D721Med (cell line): Measurements from ENCODE around the gene GATAD2B.

Source experiments
- DNase-seq: peaks from one replicate; pipeline ENCODE4 v3.0.0; 2011; ENCODE audit warnings: low spot score; ENCODE audit not compliant: insufficient read length
- FAIRE-seq: peaks from 2 replicates; lab custom pipeline; 2011; peaks lifted over from hg19 to GRCh38; lab: Jason Lieb, UNC
- TF ChIP-seq, protein P1 (sequence below): IDR thresholded peaks from 2 replicates; pipeline ENCODE4 v1.5.1; 2012; ENCODE audit warnings: mild to moderate bottlenecking, control low read depth; ENCODE audit not compliant: insufficient read depth; ENCODE audit errors: missing control alignments

The GATAD2B gene

DNA sequence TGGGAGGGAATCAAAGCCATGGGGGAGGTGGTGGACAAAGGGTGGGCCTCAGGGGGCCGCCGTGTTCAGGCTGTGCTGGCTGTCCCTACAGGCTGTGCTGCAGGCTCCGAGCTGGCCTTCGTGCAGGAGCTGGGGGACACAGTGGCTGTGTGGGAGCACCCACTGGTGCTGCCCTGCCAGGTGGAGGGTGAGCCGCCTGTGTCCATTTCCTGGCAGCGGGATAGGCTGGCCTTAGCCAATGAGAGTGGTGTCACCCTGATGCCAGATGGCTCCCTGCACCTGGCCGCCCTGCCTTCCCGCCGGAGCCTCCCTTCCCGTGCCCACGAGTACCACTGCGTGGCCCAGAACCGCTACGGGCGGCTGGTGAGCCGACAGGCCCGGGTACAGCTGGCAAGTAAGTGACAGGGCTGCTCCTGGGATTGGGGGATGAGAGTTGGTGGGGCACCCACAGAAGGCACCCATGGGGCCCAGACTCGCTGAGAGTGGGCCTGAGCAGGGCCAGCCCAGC, 127.4 kb downstream of the GATAD2B start:
- FAIRE-seq (no peak), DNase-seq (no peak)
- TF ChIP-seq, protein P1, sequence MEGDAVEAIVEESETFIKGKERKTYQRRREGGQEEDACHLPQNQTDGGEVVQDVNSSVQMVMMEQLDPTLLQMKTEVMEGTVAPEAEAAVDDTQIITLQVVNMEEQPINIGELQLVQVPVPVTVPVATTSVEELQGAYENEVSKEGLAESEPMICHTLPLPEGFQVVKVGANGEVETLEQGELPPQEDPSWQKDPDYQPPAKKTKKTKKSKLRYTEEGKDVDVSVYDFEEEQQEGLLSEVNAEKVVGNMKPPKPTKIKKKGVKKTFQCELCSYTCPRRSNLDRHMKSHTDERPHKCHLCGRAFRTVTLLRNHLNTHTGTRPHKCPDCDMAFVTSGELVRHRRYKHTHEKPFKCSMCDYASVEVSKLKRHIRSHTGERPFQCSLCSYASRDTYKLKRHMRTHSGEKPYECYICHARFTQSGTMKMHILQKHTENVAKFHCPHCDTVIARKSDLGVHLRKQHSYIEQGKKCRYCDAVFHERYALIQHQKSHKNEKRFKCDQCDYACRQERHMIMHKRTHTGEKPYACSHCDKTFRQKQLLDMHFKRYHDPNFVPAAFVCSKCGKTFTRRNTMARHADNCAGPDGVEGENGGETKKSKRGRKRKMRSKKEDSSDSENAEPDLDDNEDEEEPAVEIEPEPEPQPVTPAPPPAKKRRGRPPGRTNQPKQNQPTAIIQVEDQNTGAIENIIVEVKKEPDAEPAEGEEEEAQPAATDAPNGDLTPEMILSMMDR = no peak

DNA sequence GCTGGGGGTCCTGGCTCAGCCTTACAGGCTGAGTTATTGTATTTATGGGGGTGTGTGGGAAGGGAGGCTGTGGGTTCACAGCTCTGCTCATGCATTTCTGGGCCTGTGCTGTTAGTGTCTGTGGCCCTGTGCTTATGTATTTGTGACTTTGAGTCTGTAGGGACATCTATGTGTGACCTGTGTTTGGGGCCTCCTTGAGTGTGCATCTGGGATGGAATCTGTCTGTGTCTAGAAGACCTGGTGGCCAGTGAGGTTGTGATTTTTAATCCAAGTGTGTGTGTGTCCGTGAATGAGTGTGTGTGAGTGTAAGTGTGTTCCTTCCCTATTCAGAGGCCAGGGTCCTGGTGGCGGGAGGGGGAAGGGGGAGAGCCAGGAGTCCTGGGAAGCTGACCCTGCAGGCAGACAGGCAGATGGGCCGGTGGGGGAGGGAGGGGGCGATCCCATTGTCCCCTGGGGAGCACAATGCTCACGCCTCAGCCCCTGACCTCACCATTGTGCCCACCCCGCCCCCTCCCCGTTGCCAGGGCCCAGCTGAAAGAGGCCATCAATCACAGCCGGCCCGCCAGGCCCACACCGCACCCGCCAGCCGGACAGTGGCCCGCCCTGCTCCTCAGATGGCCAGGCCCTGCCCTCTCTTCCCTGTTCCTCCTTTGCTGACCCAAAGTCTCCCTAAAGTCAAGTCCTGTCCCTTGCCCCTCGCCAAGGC, 128.0 kb downstream of the GATAD2B start:
- TF ChIP-seq, protein P1 = no peak
- FAIRE-seq (no peak), DNase-seq (no peak)

GRCh38 chr1:153793973-153794615, 128.7 kb downstream of the GATAD2B start:
- FAIRE-seq (no peak), DNase-seq (no peak)
- TF ChIP-seq, protein P1 = no peak

DNA sequence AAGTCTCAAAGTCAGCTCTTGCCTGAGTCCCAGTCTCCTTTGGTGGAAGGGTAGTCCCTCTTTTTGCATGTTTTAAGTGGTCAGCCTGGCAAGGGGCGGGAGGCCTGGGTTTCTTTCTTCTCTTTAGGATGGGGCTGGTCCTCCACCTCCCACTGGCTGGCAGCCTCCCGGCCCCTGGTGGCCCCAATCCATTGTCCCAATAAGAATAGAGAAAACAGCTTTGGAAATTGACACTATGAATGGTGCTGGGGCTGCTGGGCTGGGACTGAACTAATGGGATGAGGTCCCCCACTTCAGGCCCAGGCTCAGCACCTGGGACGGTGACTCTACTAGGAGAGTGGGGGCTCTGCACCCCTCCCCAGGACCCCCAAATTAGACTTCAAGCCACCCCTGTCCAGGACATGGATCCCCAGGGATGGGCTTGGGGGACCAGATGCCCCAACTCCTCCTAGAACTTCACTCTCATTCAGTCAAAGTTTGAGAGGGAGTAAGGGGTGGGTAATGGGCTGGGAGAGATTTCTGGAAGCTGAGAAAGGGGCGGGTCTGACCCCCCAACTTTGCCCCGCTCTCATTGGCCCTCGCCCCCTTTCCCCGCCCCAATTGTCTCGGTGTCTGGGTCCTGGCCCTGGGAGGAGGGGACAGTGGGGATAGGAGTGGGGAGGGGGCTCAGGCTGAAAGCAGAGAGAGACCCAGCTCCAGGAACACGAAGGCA, 129.4 kb downstream of the GATAD2B start:
- FAIRE-seq (no peak), DNase-seq (no peak)
- TF ChIP-seq, protein P1 = no peak

GRCh38 chr1:153792631-153793041, 130.1 kb downstream of the GATAD2B start:
- no peak for DNase-seq
- TF ChIP-seq, protein P1 = no peak
- FAIRE-seq = no peak

DNA sequence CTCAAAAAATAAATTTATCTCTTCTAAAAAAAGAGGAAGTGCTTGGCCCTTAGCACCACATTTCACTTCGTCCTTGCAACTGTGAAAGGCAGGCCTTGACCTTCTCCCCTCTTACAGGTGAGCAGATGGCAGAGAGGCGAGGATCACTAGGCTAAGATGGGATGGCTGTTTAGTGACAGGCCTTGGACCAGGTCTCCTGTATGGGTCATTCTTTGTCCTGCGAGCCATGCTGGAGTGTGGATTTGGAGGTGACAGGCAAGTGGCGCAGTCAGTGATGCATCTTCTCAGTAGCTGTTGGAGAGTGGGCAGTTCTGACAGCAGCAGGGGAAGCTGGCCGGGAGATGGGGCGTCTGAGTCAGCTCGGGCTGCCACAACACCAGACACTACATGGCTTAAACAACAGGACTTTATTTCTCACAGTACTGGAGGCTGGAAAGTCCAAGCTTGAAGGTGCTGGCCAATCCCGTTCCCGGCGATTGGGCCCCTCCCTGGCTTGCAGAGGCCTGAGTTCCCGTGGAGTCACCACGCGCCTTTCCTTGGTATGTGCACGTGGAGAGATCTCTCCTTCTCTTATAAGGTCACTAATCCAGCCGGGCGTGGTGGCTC, 131.0 kb downstream of the GATAD2B start:
- TF ChIP-seq, protein P1 = no peak
- FAIRE-seq (no peak), DNase-seq (no peak)
